Activated T-helper 1 cell treated with anti-CD3 and anti-CD28 coated beads, Interleukin-12 subunit alpha, Interleukin-12 subunit beta, Interleukin-2, Interleukin-4 antibody, amounts not matched to agents 30 ng/mL and 10 ng/mL and 1 ng/mL, durations not matched to agents 14 hours and 24 hours and 36 hours (primary cell): ENCODE data around the gene CDK16. TPM values are rescaled to one million over a fixed set of nuclear protein-coding genes. Genes with fewer than 3 reads are reported as not detected.

Source experiments
- DNase-seq: peaks from one replicate; pipeline ENCODE4 v3.0.0; 2021; ENCODE audit warnings: low spot score
- H3K27ac Mint-ChIP-seq: one replicate; pipeline ENCODE4 v1.8.0; 2021; ENCODE audit warnings: mild to moderate bottlenecking, mixed read lengths
- H3K27me3 Mint-ChIP-seq: one replicate; pipeline ENCODE4 v1.8.0; 2022; ENCODE audit warnings: mild to moderate bottlenecking, moderate library complexity, mixed read lengths; ENCODE audit not compliant: insufficient read depth
- H3K36me3 Mint-ChIP-seq: one replicate; pipeline ENCODE4 v1.8.0; 2021; ENCODE audit warnings: low read depth, mixed read lengths
- H3K4me1 Mint-ChIP-seq: one replicate; pipeline ENCODE4 v1.8.0; 2021; ENCODE audit warnings: low read depth, mixed read lengths
- H3K4me3 Mint-ChIP-seq: one replicate; pipeline ENCODE4 v1.8.0; 2021; ENCODE audit warnings: mild to moderate bottlenecking, moderate library complexity, mixed read lengths
- H3K9me3 Mint-ChIP-seq: one replicate; pipeline ENCODE4 v1.8.0; 2021; ENCODE audit warnings: mixed read lengths
- intact Hi-C: fragments of 100-400 bp; cut with micrococcal nuclease; formaldehyde crosslinking; loops from one replicate; pipeline ENCODE4 v1.15.1; 2024
- total RNA-seq: library from RNA; stranded (reverse); gene quantifications from 2 replicates; pipeline ENCODE4 v1.2.3, GENCODE V29; 2022

Gene CDK16
- total RNA-seq, 1 donor from 2014 or later = 56.4 TPM

DNA sequence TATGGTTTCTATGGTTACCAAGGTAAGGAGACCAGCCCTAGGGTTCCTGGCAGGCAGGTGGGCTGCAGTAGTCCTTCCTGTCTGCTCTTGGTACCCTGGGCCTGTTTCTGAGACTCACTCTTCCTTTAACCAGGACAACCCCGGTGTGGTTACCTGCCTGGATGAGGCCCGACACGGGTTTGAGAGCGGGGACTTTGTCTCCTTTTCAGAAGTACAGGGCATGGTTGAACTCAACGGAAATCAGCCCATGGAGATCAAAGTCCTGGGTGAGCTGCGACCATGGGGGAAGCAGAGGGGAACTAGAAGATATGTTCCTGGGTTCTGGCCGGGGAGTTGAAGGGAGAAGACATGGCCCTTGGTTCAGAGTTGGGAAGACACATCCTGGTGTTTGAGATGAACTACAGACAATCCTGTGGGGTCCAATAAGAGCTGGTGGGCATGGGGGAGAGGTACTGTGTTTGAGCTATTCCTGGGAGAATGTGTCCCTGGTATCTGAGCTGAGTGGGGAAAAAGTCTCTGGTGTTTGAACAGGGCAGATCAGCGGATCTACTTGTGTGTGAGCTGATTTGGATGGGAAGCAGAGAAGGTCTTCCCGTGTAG is 17.0 kb upstream of the CDK16 start:
- Mint-ChIP-seq H3K4me1 (peaks cover 15% of the 10 kb centered on the region), H3K9me3 (no peaks in the 10 kb centered on the region), H3K27me3 (no peaks in the 10 kb centered on the region), H3K36me3 (peaks cover 36% of the 10 kb centered on the region), H3K27ac (peak overlapping the region; percentile 48), H3K4me3 (no peak overlapping the region)
- intact Hi-C loops = no loop called here
- DNase-seq = no peak

DNA sequence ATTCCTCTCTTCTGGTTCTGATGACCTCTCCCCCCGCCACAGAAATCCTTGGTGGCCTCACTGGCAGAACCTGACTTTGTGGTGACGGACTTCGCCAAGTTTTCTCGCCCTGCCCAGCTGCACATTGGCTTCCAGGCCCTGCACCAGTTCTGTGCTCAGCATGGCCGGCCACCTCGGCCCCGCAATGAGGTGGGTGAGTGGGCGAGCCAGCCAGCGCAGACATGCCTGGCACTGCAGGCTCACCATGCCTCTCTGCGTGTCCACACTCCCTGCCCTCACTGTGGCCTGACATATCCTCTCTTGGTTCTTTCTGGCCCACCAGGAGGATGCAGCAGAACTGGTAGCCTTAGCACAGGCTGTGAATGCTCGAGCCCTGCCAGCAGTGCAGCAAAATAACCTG is 16.2 kb upstream of the CDK16 start:
- H3K27ac Mint-ChIP-seq = no peak overlapping the region
- H3K27me3 Mint-ChIP-seq = no peaks in the 10 kb centered on the region
- peaks cover 41% of the 10 kb centered on the region for H3K36me3 Mint-ChIP-seq
- intact Hi-C loops = no loop called here
- no peak for DNase-seq
- H3K9me3 Mint-ChIP-seq = no peaks in the 10 kb centered on the region
- H3K4me1 Mint-ChIP-seq = peaks cover 6% of the 10 kb centered on the region
- no peak overlapping the region for H3K4me3 Mint-ChIP-seq

DNA sequence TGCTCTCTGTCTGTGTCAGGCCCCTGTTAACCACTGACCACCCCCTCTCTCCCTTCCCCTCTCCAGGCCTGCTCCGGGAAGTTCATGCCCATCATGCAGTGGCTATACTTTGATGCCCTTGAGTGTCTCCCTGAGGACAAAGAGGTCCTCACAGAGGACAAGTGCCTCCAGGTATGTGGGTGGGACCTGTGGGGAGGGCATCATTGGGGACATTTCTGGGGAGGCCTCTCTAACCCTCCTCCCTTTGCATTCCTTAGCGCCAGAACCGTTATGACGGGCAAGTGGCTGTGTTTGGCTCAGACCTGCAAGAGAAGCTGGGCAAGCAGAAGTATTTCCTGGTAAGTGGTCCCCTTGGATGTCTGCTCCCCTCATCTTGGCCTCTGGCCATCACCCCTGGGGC is 15.6 kb upstream of the CDK16 start:
- intact Hi-C loops = no loop called here
- H3K4me3 Mint-ChIP-seq = no peak overlapping the region
- H3K4me1 Mint-ChIP-seq = peaks cover under 1% of the 10 kb centered on the region
- no peak overlapping the region for H3K27ac Mint-ChIP-seq
- H3K27me3 Mint-ChIP-seq = no peaks in the 10 kb centered on the region
- peaks cover 42% of the 10 kb centered on the region for H3K36me3 Mint-ChIP-seq
- H3K9me3 Mint-ChIP-seq = no peaks in the 10 kb centered on the region
- no peak for DNase-seq

DNA sequence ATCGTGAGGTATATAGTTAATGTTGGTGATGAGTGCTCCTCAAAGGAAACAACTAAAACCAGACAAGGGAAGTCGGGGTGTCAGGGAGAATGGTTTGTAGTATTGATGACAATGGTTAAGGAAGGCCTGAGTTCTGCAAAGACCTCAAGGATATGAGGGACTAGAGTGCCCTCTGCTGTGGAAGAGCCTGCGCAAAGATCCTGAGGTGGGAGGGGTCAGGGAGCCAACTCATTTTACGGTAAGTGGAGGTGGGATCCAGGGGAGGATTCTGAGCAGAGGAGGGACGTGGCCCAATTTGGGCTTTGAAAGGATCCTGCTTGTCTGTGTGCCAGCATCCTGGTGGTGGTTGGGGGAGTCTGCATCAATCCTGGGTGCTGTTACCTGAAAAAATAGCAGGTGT is 13.5 kb upstream of the CDK16 start:
- no peaks in the 10 kb centered on the region for H3K27me3 Mint-ChIP-seq

DNA sequence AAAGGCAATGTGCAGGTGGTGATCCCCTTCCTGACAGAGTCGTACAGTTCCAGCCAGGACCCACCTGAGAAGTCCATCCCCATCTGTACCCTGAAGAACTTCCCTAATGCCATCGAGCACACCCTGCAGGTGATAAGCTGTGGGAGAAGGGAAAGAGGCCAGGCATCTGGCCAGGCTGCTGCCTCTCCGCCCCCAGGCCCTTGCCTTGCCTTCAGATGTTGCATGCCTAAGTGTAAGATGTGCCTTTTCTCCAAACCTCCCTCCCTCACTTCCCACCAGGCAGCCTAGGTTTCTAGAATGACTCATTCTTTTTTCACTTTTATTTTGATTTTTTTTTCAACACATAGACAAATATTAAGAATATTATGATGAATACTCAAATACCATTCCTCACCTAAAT is 12.2 kb upstream of the CDK16 start:
- no peaks in the 10 kb centered on the region for H3K9me3 Mint-ChIP-seq
- H3K4me1 Mint-ChIP-seq = no peaks in the 10 kb centered on the region
- no peaks in the 10 kb centered on the region for H3K27me3 Mint-ChIP-seq
- H3K27ac Mint-ChIP-seq = no peak overlapping the region
- no peak for DNase-seq
- H3K4me3 Mint-ChIP-seq = no peak overlapping the region
- peaks cover 28% of the 10 kb centered on the region for H3K36me3 Mint-ChIP-seq
- intact Hi-C loops = no loop called here

More for the DNA sequence above, 13.5 kb upstream of the CDK16 start:
- intact Hi-C loops = no loop called here
- Mint-ChIP-seq H3K9me3 (no peaks in the 10 kb centered on the region), H3K4me1 (no peaks in the 10 kb centered on the region), H3K36me3 (peaks cover 34% of the 10 kb centered on the region), H3K4me3 (no peak overlapping the region), H3K27ac (no peak overlapping the region)
- DNase-seq = no peak

DNA sequence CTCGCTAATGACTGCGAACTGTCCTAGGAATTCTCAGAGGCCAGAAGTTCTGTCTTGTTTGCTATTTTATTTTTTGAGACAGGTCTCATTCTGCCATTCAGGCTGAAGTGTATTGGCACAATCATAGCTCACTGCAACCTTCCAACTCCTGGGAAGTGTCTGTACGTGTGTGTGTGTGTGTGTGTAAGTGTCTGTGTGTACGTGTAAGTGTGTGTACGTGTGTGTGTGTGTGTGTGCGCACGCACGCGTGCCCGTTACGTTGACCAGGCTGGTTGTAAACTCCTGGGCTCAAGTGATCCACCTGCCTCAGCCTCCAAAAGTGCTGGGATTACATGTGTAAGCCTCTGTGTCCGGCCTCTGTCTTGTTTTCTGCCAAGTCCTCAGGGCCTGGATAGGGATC is 10.4 kb upstream of the CDK16 start:
- H3K4me3 Mint-ChIP-seq = no peak overlapping the region
- intact Hi-C loops = no loop called here
- no peaks in the 10 kb centered on the region for H3K9me3 Mint-ChIP-seq
- H3K36me3 Mint-ChIP-seq = peaks cover 38% of the 10 kb centered on the region
- no peak overlapping the region for H3K27ac Mint-ChIP-seq
- no peaks in the 10 kb centered on the region for H3K4me1 Mint-ChIP-seq
- DNase-seq = no peak
- no peaks in the 10 kb centered on the region for H3K27me3 Mint-ChIP-seq

DNA sequence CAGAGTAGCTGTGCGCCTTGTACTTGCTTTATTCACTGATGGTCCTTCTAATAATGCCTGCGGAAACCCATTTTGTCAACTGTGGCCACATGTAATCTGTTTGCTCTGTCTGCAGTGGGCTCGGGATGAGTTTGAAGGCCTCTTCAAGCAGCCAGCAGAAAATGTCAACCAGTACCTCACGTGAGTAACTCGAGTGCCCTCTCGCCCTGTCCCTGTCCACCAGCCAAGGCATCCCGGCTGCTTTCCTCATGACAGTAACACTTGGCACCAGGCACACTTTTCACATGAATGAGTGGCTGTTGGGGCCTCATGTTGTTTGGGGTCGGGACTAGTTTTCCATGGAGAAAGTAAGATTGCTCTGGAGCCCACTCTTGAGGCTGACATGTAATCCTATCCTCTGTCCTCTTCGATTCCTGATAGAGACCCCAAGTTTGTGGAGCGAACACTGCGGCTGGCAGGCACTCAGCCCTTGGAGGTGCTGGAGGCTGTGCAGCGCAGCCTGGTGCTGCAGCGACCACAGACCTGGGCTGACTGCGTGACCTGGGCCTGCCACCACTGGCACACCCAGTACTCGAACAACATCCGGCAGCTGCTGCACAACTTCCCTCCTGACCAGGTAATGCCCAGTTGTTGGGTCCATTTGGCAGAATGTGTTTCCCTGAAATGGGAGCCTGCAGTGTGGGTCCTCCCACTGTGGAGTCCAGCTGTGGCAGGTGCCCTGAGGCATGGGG is 8.8 kb upstream of the CDK16 start:
- no peak overlapping the region for H3K27ac Mint-ChIP-seq
- peaks cover 44% of the 10 kb centered on the region for H3K36me3 Mint-ChIP-seq
- intact Hi-C loops = no loop called here

DNA sequence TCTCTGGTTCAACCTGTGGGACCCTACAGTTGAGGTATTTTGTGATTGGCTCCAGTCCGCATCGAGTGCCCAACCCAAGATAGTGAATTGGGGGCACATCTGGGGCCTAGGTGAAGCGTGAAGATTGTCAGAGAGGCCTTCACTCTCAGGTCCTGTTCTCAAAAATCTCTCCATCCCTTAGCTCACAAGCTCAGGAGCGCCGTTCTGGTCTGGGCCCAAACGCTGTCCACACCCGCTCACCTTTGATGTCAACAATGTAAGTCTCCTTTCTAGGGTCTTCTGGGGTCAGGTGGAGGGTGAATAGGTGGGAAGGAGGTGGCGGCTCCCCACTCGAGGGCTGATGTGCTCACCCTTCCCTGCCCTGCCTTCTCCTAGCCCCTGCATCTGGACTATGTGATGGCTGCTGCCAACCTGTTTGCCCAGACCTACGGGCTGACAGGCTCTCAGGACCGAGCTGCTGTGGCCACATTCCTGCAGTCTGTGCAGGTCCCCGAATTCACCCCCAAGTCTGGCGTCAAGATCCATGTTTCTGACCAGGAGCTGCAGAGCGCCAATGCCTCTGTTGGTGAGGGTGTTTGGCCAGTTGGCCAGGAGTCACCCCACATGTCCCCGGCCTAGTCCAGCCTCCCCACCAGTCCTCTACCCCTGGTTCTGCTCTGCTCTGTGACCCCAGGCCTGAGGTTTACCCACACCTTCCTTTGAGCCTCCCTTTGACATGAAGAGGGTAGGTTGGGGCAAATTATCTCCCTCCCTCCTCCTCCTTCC is 7.6 kb upstream of the CDK16 start:
- Mint-ChIP-seq H3K9me3 (no peaks in the 10 kb centered on the region), H3K27ac (no peak overlapping the region), H3K27me3 (no peaks in the 10 kb centered on the region), H3K4me3 (no peak overlapping the region), H3K36me3 (peaks cover 44% of the 10 kb centered on the region), H3K4me1 (peaks cover 2% of the 10 kb centered on the region)
- intact Hi-C loops = no loop called here
- DNase-seq = no peak

More for the DNA sequence above, 8.8 kb upstream of the CDK16 start:
- no peaks in the 10 kb centered on the region for H3K27me3 Mint-ChIP-seq
- DNase-seq = no peak
- H3K4me3 Mint-ChIP-seq = no peak overlapping the region
- H3K9me3 Mint-ChIP-seq = no peaks in the 10 kb centered on the region
- H3K4me1 Mint-ChIP-seq = no peaks in the 10 kb centered on the region

DNA sequence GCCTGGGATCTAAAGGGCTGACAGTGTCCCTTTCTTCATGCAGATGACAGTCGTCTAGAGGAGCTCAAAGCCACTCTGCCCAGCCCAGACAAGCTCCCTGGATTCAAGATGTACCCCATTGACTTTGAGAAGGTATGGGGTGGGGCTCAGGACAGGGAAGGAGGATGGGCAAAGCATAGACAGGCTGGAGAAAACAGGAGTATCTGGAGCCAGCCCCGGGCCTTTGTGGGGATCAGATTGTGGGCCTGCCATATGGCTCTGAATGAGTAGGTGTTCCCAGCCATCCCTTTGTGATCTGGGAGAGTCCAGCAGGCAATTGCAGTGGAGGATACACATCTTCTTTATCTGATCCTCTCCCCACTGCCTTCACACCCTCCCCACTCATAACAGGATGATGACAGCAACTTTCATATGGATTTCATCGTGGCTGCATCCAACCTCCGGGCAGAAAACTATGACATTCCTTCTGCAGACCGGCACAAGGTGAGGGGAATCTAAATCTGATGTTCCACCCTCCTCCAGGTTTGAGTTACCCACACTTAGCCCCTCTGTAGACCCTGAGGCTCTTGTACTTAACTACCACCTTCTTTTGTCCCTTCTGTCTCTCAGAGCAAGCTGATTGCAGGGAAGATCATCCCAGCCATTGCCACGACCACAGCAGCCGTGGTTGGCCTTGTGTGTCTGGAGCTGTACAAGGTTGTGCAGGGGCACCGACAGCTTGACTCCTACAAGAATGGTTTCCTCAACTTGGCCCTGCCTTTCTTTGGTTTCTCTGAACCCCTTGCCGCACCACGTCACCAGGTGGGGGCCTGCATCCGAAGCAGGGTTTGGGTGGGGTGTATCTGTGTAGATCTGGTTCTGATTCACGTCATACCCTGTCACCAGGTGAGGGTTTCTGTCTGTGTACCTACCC is 5.8 kb upstream of the CDK16 start:
- H3K9me3 Mint-ChIP-seq = no peaks in the 10 kb centered on the region
- H3K4me3 Mint-ChIP-seq = no peak overlapping the region
- DNase-seq = no peak
- H3K36me3 Mint-ChIP-seq = peaks cover 42% of the 10 kb centered on the region
- peak overlapping the region; percentile 61 for H3K27ac Mint-ChIP-seq
- intact Hi-C loops = no loop called here
- peaks cover 19% of the 10 kb centered on the region for H3K4me1 Mint-ChIP-seq
- H3K27me3 Mint-ChIP-seq = no peaks in the 10 kb centered on the region

DNA sequence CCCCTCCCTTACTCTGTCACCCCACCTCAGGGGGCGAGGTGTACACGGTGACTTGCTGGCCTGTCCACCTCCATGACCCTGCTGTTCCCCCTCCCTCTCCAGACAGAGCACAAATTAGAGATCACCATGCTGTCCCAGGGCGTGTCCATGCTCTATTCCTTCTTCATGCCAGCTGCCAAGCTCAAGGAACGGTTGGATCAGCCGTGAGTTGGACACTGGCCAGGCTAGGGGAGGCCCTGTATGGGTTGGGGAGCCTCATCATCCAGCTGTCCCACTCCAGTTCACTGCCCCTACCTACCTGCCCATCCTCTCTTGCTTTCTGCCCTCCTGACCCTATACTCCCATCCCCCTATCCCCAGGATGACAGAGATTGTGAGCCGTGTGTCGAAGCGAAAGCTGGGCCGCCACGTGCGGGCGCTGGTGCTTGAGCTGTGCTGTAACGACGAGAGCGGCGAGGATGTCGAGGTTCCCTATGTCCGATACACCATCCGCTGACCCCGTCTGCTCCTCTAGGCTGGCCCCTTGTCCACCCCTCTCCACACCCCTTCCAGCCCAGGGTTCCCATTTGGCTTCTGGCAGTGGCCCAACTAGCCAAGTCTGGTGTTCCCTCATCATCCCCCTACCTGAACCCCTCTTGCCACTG is 3.9 kb upstream of the CDK16 start:
- Mint-ChIP-seq H3K4me3 (no peak overlapping the region), H3K27me3 (no peaks in the 10 kb centered on the region), H3K4me1 (peaks cover 24% of the 10 kb centered on the region), H3K9me3 (no peaks in the 10 kb centered on the region), H3K27ac (no peak overlapping the region), H3K36me3 (peaks cover 40% of the 10 kb centered on the region)
- intact Hi-C loops = loop anchor here (5.0 kb wide), 2 partner anchors 377 to 1263 kb away; partner anchors contain the start of genes FTSJ1 and RP2
- no peak for DNase-seq

DNA sequence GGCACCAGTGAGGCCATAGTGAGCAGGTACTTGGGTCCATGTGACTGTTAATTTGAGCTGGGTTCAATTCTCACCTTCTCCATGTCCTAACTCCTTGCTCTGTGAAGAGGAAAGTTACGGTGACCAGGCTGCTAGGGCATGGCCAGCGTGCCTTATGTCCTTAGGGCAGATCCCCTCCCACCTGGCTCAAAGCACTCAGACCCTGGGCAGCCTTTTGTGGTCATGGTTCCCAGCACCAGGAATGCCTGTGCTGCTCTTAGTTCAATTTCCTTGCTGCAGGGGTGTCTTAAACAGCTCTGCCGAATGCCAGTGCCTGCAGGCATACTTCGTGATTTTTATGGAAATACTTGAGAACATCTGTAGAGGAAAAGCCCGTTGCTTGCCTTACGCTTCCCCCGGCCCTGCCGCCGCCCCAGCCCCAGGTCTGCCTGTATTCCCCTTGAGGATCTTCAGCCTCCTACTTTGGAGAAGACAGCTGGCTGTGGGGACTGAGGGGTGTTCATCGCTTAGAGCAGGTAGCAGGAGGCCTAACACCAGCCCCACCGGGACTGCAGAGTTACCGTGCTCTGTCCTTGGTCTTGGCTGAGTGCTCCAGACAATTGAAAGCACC is 3.1 kb upstream of the CDK16 start:
- Mint-ChIP-seq H3K4me1 (peaks cover 32% of the 10 kb centered on the region), H3K9me3 (no peaks in the 10 kb centered on the region), H3K27me3 (no peaks in the 10 kb centered on the region), H3K27ac (no peak overlapping the region), H3K4me3 (no peak overlapping the region), H3K36me3 (peaks cover 43% of the 10 kb centered on the region)
- DNase-seq = no peak
- intact Hi-C loops = loop anchor here (5.0 kb wide), 2 partner anchors 378 to 1262 kb away; partner anchors contain the start of genes FTSJ1 and RP2
